HCT116 (cell line): ENCODE results near the gene PML.

Experiments used
- CTCF ChIP-seq, 3 experiments: fragments of 200-600 bp in 1 of 3; sonication (generic) in 1 of 3; IDR thresholded peaks in 2 of 3; conservative IDR thresholded peaks in 1 of 3; 2 replicates each; pipeline ENCODE4 v1.5.1; 2012 to 2017; ENCODE audit warnings: low read depth in 2 of 3, low read length in 2 of 3, antibody characterized with exemption in 1 of 3, borderline replicate concordance in 1 of 3, control low read depth in 1 of 3, mild to moderate bottlenecking in 1 of 3, mixed read lengths in 1 of 3, mixed run types in 1 of 3, moderate library complexity in 1 of 3; ENCODE audit not compliant: insufficient read depth in 1 of 3
- POLR2A ChIP-seq: IDR thresholded peaks from 2 replicates; pipeline ENCODE4 v1.7.0; 2011; ENCODE audit warnings: borderline replicate concordance; ENCODE audit not compliant: insufficient read depth, insufficient read length; ENCODE audit errors: extremely low read depth
- POLR2AphosphoS5 ChIP-seq: IDR thresholded peaks from 2 replicates; pipeline ENCODE4 v1.6.1; 2011; ENCODE audit warnings: mild to moderate bottlenecking, low read depth, low read length, moderate library complexity

GRCh38 chr15:74011610-74012009 lies 17.1 kb downstream of the PML start:
- TF ChIP-seq POLR2A = no peak
- no peak for TF ChIP-seq POLR2AphosphoS5
- TF ChIP-seq CTCF (IDR thresholded peaks at IDR 0.05 in 2 of 3, conservative IDR thresholded peaks at IDR 0.05 in 1 of 3; ENCODE audit: borderline replicate concordance in 1 of 3, insufficient read depth in 1 of 3, low read depth in 2 of 3, low read length in 2 of 3) = no peak
